Lung (tissue), 12 donors: ENCODE data around the gene KCNK1. TPM values are rescaled to one million over a fixed set of nuclear protein-coding genes. Genes with fewer than 3 reads are reported as not detected.

Source experiments
- ATAC-seq: fragments of 200-7000 bp; cut with Tn5 transposase; one replicate; pipeline ENCODE4 v1.9.1; 2020; ENCODE audit warnings: moderate number of reproducible peaks; ENCODE audit not compliant: insufficient read depth, low FRiP score
- DNase-seq, 3 donors: peaks; one replicate each; pipeline ENCODE4 v3.0.0-alpha.2; 2013 to 2017
- H3K27ac ChIP-seq, 2 donors: one replicate each; pipeline ENCODE4 v1.5.1; 2013; ENCODE audit warnings: mild to moderate bottlenecking in 2 of 2, moderate library complexity in 2 of 2, control low read depth in 1 of 2, inconsistent platforms in 1 of 2, low read depth in 1 of 2, low read length in 1 of 2
- H3K27me3 ChIP-seq, 3 donors: one replicate each; pipeline ENCODE4 v1.5.1; 2013; ENCODE audit warnings: low read length in 2 of 3; ENCODE audit not compliant: control insufficient read depth in 3 of 3, insufficient read depth in 3 of 3
- H3K36me3 ChIP-seq, 4 donors: one replicate each; pipeline ENCODE4 v1.5.1; 2013; ENCODE audit warnings: low read length in 4 of 4, mild to moderate bottlenecking in 1 of 4, moderate library complexity in 1 of 4; ENCODE audit not compliant: control insufficient read depth in 4 of 4, insufficient read depth in 4 of 4
- H3K4me1 ChIP-seq, 5 donors: one replicate each; pipeline ENCODE4 v1.5.1; 2013; ENCODE audit warnings: low read length in 5 of 5, mild to moderate bottlenecking in 2 of 5, moderate library complexity in 1 of 5; ENCODE audit not compliant: control insufficient read depth in 5 of 5, insufficient read depth in 5 of 5
- H3K4me3 ChIP-seq: one replicate; pipeline ENCODE4 v1.5.1; 2013; ENCODE audit warnings: mild to moderate bottlenecking, control low read depth, moderate library complexity
- H3K9ac ChIP-seq, 2 donors: one replicate each; pipeline ENCODE4 v1.5.1; 2013; ENCODE audit warnings: low read length in 2 of 2, control low read depth in 1 of 2; ENCODE audit not compliant: insufficient read depth in 1 of 2
- H3K9me3 ChIP-seq, 4 donors: one replicate each; pipeline ENCODE4 v1.5.1; 2013; ENCODE audit warnings: low read length in 3 of 4, mild to moderate bottlenecking in 1 of 4, moderate library complexity in 1 of 4; ENCODE audit not compliant: control insufficient read depth in 4 of 4, insufficient read depth in 3 of 4
- CTCF ChIP-seq: IDR thresholded peaks from 2 replicates; pipeline ENCODE4 v1.5.1; 2012; ENCODE audit warnings: mild to moderate bottlenecking; ENCODE audit errors: control extremely low read depth, extremely low read depth
- WGBS, 2 donors: extraction: QIAGEN DNeasy Blood & Tissue Kit; methylation state at CpG; one replicate each; pipeline ENCODE4 v1.1.7; 2013; 5-methylcytosine and 5-hydroxymethylcytosine counted together
- polyA plus RNA-seq, 2 donors: library from polyadenylated mRNA; stranded (reverse); fragments of 200-250 nt; gene quantifications; one replicate each; pipeline ENCODE4 v1.2.1, GENCODE V29; 2013
- total RNA-seq, 2 donors: library from RNA; depleted of rRNA in 1 of 2; stranded (reverse); fragments of >200 nt in 1 of 2; gene quantifications; one replicate each; pipeline ENCODE4 v1.2.1, GENCODE V29; 2014 to 2021
- donor health status: control.
- donor health status: control.
- donor health status: Bipolar disorder and iron deficiency.
- donor health status: healthy.
- donor health status: DM: yes; HTN: yes; CAD: no.

The KCNK1 gene
- total and polyA plus RNA-seq, 4 donors: 8.9 to 13.1 (median 11.2) TPM

- Histone ChIP-seq H3K4me1 (no peaks in the 10 kb centered on the region), H3K27ac (no peak overlapping the region), H3K27me3 (no peaks in the 10 kb centered on the region), H3K9me3 (no peaks in the 10 kb centered on the region), H3K36me3 (no peaks in the 10 kb centered on the region), H3K9ac (no peak overlapping the region), H3K4me3 (no peak overlapping the region)
- ATAC-seq (no peak), DNase-seq (no peak)
- WGBS, 2 donors: 84 to 86% methylated on average over 2 of the region's 2 CpGs
- no peak for TF ChIP-seq CTCF
Measured at GRCh38 chr1:233586301-233586700, 27.6 kb upstream of the KCNK1 start.

- no peak for TF ChIP-seq CTCF
- H3K4me3 ChIP-seq: no peak overlapping the region
- WGBS, 2 donors: 82% methylated on average over 4 of the region's 4 CpGs
- H3K27me3 ChIP-seq: no peaks in the 10 kb centered on the region
- H3K9me3 ChIP-seq: no peaks in the 10 kb centered on the region
- no peak for ATAC-seq
- no peaks in the 10 kb centered on the region for H3K4me1 ChIP-seq
- H3K9ac ChIP-seq: no peak overlapping the region
- DNase-seq: no peak
- H3K27ac ChIP-seq: no peak overlapping the region
- H3K36me3 ChIP-seq: no peaks in the 10 kb centered on the region
Measured at GRCh38 chr1:233587196-233587595, 26.7 kb upstream of the KCNK1 start.

GRCh38 chr1:233587958-233588799 is 25.7 kb upstream of the KCNK1 start:
- Histone ChIP-seq H3K9ac (no peak overlapping the region), H3K9me3 (no peaks in the 10 kb centered on the region), H3K27me3 (no peaks in the 10 kb centered on the region), H3K4me3 (no peak overlapping the region), H3K36me3 (no peaks in the 10 kb centered on the region), H3K4me1 (no peaks in the 10 kb centered on the region), H3K27ac (no peak overlapping the region)
- DNase-seq: no peak
- 9 to 16% methylated on average over 17 of the region's 17 CpGs for WGBS, 2 donors
- no peak for TF ChIP-seq CTCF
- ATAC-seq: no peak
